ENCODE measurements around the gene SASH1. TPM values are rescaled to one million over a fixed set of nuclear protein-coding genes. Genes with fewer than 3 reads are reported as not detected.

The SASH1 gene
- total RNA-seq, 1 donor from 2014 or later = 86.4 TPM

DNA sequence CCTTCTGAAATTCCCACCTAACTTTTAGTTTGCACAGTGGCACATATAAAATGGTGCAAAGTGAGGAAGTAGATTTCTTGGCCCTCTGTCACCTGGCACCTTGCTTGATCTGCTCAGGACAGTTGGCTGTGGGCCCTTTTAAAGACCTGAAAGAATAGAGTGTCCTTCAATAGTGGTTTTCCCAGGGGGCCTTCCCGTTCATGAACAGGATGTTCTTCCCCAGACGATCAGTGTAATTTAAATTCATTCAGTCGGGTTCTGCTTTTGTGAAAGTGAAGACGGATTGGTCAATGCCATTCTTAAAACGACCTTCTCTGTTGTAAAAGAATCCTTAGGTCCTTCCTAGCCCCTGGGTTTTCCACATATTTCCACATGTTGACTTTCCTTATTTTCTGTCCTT, 178.5 kb downstream of the SASH1 start:
- Histone ChIP-seq H3K27ac (peak overlapping the region; percentile 75), H3K27me3 (no peaks in the 10 kb centered on the region), H3K9me3 (no peaks in the 10 kb centered on the region), H3K4me3 (no peak overlapping the region), H3K36me3 (peaks cover 0 to 19% of the 10 kb centered on the region in 2 donors), H3K4me1 (peaks cover 66% of the 10 kb centered on the region)
- DNase-seq (ENCODE audit: extremely low spot score in 2 of 2) = no peak
- intact Hi-C loops (cut with DNase I) = no loop called here
- no peak for TF ChIP-seq POLR2AphosphoS5 (IDR thresholded peaks at IDR 0.05; ENCODE audit: insufficient read depth in 1 of 2, low read depth in 1 of 2)
- no peak for TF ChIP-seq POLR2A (IDR thresholded peaks at IDR 0.05)
- TF ChIP-seq, protein P1, sequence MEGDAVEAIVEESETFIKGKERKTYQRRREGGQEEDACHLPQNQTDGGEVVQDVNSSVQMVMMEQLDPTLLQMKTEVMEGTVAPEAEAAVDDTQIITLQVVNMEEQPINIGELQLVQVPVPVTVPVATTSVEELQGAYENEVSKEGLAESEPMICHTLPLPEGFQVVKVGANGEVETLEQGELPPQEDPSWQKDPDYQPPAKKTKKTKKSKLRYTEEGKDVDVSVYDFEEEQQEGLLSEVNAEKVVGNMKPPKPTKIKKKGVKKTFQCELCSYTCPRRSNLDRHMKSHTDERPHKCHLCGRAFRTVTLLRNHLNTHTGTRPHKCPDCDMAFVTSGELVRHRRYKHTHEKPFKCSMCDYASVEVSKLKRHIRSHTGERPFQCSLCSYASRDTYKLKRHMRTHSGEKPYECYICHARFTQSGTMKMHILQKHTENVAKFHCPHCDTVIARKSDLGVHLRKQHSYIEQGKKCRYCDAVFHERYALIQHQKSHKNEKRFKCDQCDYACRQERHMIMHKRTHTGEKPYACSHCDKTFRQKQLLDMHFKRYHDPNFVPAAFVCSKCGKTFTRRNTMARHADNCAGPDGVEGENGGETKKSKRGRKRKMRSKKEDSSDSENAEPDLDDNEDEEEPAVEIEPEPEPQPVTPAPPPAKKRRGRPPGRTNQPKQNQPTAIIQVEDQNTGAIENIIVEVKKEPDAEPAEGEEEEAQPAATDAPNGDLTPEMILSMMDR (IDR thresholded peaks at IDR 0.05) = no peak

DNA sequence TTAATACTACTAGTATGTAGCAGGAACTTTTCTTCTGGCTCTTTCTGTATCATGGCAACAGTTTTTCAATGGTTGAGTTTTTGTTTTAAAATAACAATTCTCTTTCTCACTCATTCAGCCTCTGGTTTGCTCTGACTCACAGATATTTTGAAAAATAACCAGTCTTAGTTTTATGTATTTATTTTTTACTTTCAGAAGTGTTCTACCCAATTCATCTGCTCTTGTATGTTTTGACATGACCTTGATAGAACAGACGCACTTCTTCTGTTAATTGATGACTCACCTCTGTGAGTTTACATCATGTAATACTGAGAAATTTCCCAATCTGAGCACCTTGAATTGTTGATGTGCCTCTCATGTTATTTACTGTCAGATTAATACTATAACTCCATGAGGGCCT, 178.9 kb downstream of the SASH1 start:
- Histone ChIP-seq H3K27ac (peak overlapping the region; percentile 75), H3K9me3 (no peaks in the 10 kb centered on the region), H3K4me3 (no peak overlapping the region), H3K36me3 (peaks cover 0 to 22% of the 10 kb centered on the region in 2 donors), H3K4me1 (peaks cover 63% of the 10 kb centered on the region), H3K27me3 (no peaks in the 10 kb centered on the region)
- TF ChIP-seq, protein P1 (IDR thresholded peaks at IDR 0.05) = no peak
- TF ChIP-seq POLR2AphosphoS5 (IDR thresholded peaks at IDR 0.05; ENCODE audit: insufficient read depth in 1 of 2, low read depth in 1 of 2) (peak in 1 of 2 donors; percentile 31), POLR2A (IDR thresholded peaks at IDR 0.05) (no peak)
- no peak for DNase-seq (ENCODE audit: extremely low spot score in 2 of 2)
- intact Hi-C loops (cut with DNase I) = no loop called here

DNA sequence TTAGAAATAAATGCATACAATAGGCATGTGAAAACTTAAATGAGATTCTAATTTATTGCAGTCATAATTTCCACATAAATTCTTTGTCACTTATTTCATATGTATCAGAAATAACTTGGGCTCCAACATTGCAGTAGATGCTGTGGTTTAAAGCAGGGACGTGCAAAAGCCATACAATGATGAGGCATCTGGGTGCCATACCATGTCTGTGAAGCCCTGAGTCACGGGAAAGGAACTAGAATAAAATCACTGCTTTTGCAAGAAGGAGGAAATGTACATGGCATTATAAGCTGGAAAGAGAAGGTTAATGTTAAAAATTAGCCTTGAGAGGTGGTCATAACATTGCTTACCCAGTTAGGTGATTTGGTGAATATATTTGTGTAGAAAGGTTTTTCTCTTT, 180.4 kb downstream of the SASH1 start:
- Histone ChIP-seq H3K4me3 (no peak overlapping the region), H3K27ac (peak overlapping the region; percentile 75), H3K36me3 (peaks cover 0 to 29% of the 10 kb centered on the region in 2 donors), H3K9me3 (no peaks in the 10 kb centered on the region), H3K27me3 (no peaks in the 10 kb centered on the region), H3K4me1 (peaks cover 49% of the 10 kb centered on the region)
- no peak for DNase-seq (ENCODE audit: extremely low spot score in 2 of 2)
- intact Hi-C loops (cut with DNase I) = no loop called here
- TF ChIP-seq, protein P1 (IDR thresholded peaks at IDR 0.05) = no peak
- TF ChIP-seq POLR2AphosphoS5 (IDR thresholded peaks at IDR 0.05; ENCODE audit: insufficient read depth in 1 of 2, low read depth in 1 of 2) = no peak
- no peak for TF ChIP-seq POLR2A (IDR thresholded peaks at IDR 0.05)

DNA sequence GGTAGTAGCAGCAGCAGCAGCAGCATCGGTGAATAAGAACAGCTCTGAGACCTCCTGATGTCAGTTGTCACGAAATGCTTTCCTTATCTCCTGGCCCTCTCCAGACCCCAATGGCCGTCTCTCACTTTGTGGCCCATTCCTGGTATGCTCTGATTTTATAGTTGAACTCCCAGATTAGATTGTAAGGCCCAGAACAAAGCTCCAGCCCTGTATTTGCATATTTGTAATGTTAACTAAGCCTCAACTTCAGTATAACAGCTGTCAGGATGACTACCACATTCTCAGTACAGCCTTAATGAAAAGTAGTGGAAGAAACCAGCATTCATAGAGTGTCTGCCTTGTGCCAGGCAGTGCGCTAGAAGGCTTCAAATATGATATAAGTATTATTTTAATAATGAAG, 180.9 kb downstream of the SASH1 start:
- intact Hi-C loops (cut with DNase I) = no loop called here
- H3K27ac ChIP-seq = peak overlapping the region; percentile 75
- H3K9me3 ChIP-seq = no peaks in the 10 kb centered on the region
- H3K36me3 ChIP-seq = peaks cover 0 to 34% of the 10 kb centered on the region in 2 donors
- H3K4me1 ChIP-seq = peaks cover 44% of the 10 kb centered on the region
- no peak overlapping the region for H3K4me3 ChIP-seq
- TF ChIP-seq POLR2A (IDR thresholded peaks at IDR 0.05) (no peak), POLR2AphosphoS5 (IDR thresholded peaks at IDR 0.05; ENCODE audit: insufficient read depth in 1 of 2, low read depth in 1 of 2) (no peak)
- TF ChIP-seq, protein P1 (IDR thresholded peaks at IDR 0.05) = no peak
- no peaks in the 10 kb centered on the region for H3K27me3 ChIP-seq
- DNase-seq (ENCODE audit: extremely low spot score in 2 of 2) = no peak

DNA sequence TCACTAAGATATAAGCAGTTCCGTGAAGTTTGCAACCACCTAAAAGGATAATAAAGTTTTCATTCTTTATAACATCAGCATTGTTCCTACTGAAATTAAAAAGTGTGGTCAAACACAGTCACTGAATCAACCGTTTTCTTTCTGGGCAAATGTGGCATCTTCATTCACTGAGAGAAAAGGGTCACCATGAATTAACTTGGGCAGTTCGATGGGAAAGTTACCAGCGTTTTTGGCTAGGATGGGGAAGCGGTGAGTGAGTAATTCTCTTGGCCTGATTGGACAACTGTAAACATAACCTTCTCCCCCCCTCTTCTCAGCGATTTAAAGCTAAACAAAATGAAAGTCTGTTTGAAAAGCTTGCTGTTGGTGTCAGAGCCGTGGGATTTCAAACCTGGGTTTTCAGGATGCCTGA, 181.8 kb downstream of the SASH1 start:
- peak overlapping the region; percentile 13 to 14 for H3K4me3 ChIP-seq
- TF ChIP-seq POLR2AphosphoS5 (IDR thresholded peaks at IDR 0.05; ENCODE audit: insufficient read depth in 1 of 2, low read depth in 1 of 2) = no peak
- TF ChIP-seq, protein P1 (IDR thresholded peaks at IDR 0.05) = no peak
- no peak for TF ChIP-seq POLR2A (IDR thresholded peaks at IDR 0.05)
- H3K9me3 ChIP-seq = no peaks in the 10 kb centered on the region
- H3K27me3 ChIP-seq = no peaks in the 10 kb centered on the region
- H3K36me3 ChIP-seq = peaks cover 0 to 34% of the 10 kb centered on the region in 2 donors
- DNase-seq (ENCODE audit: extremely low spot score in 2 of 2) = no peak
- H3K27ac ChIP-seq = peak overlapping the region; percentile 75
- peaks cover 34% of the 10 kb centered on the region for H3K4me1 ChIP-seq
- intact Hi-C loops (cut with DNase I) = no loop called here
